Naive thymus-derived CD4-positive, alpha-beta T cell (primary cell): ENCODE data around the gene TRIM32. TPM values are rescaled to one million over a fixed set of nuclear protein-coding genes. Genes with fewer than 3 reads are reported as not detected.

Experiments used
- ATAC-seq: fragments of 150-1000 bp; cut with Tn5 transposase; 2 replicates; pipeline ENCODE4 v1.10.0; 2021; ENCODE audit warnings: mild to moderate bottlenecking, moderate library complexity
- CTCF ChIA-PET: fragments of 350-600 bp; sonication (Branson Sonifier 250); formaldehyde crosslinking; loops from one replicate; lab custom pipeline; 2021; ENCODE audit warnings: antibody characterized with exemption; lab: Charles Lee
- POLR2A ChIA-PET: fragments of 350-600 bp; sonication (Branson Sonifier 250); formaldehyde crosslinking; loops from one replicate; lab custom pipeline; 2021; ENCODE audit warnings: antibody characterized with exemption, inconsistent platforms; lab: Charles Lee
- DNase-seq, 9 donors: peaks; one replicate each; pipeline versions ENCODE4 v3.0.0 to v3.0.0-alpha.2; 2020 to 2022; ENCODE audit warnings: mixed read lengths in 1 of 9
- H3K27ac ChIP-seq: one replicate; pipeline ENCODE4 v1.7.0; 2013; ENCODE audit warnings: mild to moderate bottlenecking, low read depth, low read length, moderate library complexity
- H3K27me3 ChIP-seq, 2 donors: one replicate each; pipeline ENCODE4 v1.7.0; 2013; ENCODE audit warnings: low read length in 2 of 2, mild to moderate bottlenecking in 2 of 2, moderate library complexity in 2 of 2; ENCODE audit not compliant: control insufficient read depth in 2 of 2, insufficient read depth in 2 of 2
- H3K36me3 ChIP-seq, 3 experiments: 1 replicate in 2 of 3; 2 replicates in 1 of 3; pipeline ENCODE4 v1.7.0; 2013; ENCODE audit warnings: low read length in 3 of 3, mild to moderate bottlenecking in 3 of 3, moderate library complexity in 1 of 3; ENCODE audit not compliant: insufficient read depth in 3 of 3, control insufficient read depth in 2 of 3
- H3K4me1 ChIP-seq, 2 donors: one replicate each; pipeline ENCODE4 v1.7.0; 2013; ENCODE audit warnings: low read length in 2 of 2, mild to moderate bottlenecking in 2 of 2, moderate library complexity in 1 of 2; ENCODE audit not compliant: control insufficient read depth in 2 of 2, insufficient read depth in 2 of 2
- H3K4me3 ChIP-seq: 2 replicates; pipeline ENCODE4 v1.7.0; 2013; ENCODE audit warnings: mild to moderate bottlenecking, low read length
- H3K9me3 ChIP-seq, 3 experiments: 1 replicate in 2 of 3; 2 replicates in 1 of 3; pipeline ENCODE4 v1.7.0; 2013; ENCODE audit warnings: low read length in 3 of 3; ENCODE audit not compliant: control insufficient read depth in 2 of 3
- H3K27ac Mint-ChIP-seq, 9 donors: one replicate each; pipeline ENCODE4 v1.8.0; 2020 to 2022; ENCODE audit warnings: mixed read lengths in 9 of 9, mild to moderate bottlenecking in 8 of 9, moderate library complexity in 5 of 9, inconsistent platforms in 2 of 9
- H3K27me3 Mint-ChIP-seq, 5 donors: one replicate each; pipeline ENCODE4 v1.8.0; 2021 to 2022; ENCODE audit warnings: mixed read lengths in 5 of 5, mild to moderate bottlenecking in 1 of 5
- H3K36me3 Mint-ChIP-seq, 5 donors: one replicate each; pipeline ENCODE4 v1.8.0; 2020 to 2022; ENCODE audit warnings: mixed read lengths in 5 of 5, mild to moderate bottlenecking in 3 of 5, inconsistent platforms in 1 of 5
- H3K4me1 Mint-ChIP-seq, 7 donors: one replicate each; pipeline ENCODE4 v1.8.0; 2020 to 2022; ENCODE audit warnings: mixed read lengths in 7 of 7, mild to moderate bottlenecking in 3 of 7, inconsistent platforms in 1 of 7
- H3K4me3 Mint-ChIP-seq, 10 donors: one replicate each; pipeline ENCODE4 v1.8.0; 2020 to 2022; ENCODE audit warnings: mild to moderate bottlenecking in 10 of 10, mixed read lengths in 10 of 10, moderate library complexity in 6 of 10, inconsistent platforms in 2 of 10
- H3K9me3 Mint-ChIP-seq, 11 donors: one replicate each; pipeline ENCODE4 v1.8.0; 2020 to 2022; ENCODE audit warnings: mixed read lengths in 11 of 11, mild to moderate bottlenecking in 4 of 11, inconsistent platforms in 1 of 11, moderate library complexity in 1 of 11
- intact Hi-C, 2 donors: fragments of 100-400 bp; cut with micrococcal nuclease; formaldehyde crosslinking; loops; one replicate each; pipeline ENCODE4 v1.15.1; 2023
- polyA plus RNA-seq, 2 donors: library from polyadenylated mRNA; unstranded; fragments of 300-500 nt; fragmentation: Illumina TruSeq; gene quantifications; one replicate each; pipeline ENCODE4 v1.2.3, GENCODE V29; 2021
- total RNA-seq, 6 experiments: library from RNA in 5 of 6; stranded (reverse) in 5 of 6; gene quantifications; 1 replicate in 5 of 6; 2 replicates in 1 of 6; pipeline ENCODE4 v1.2.3 and lab custom pipeline; 2021 to 2026

Gene TRIM32
- total and polyA plus RNA-seq, 7 experiments from 2014 or later: 5.9 to 19.7 (median 16.8) TPM

- Histone ChIP-seq H3K4me1 (no peaks in the 10 kb centered on the region), H3K36me3 (peaks cover 0 to 26% (median 12%) of the 10 kb centered on the region in 3 experiments), H3K27ac (no peak overlapping the region), H3K9me3 (no peaks in the 10 kb centered on the region), H3K27me3 (no peaks in the 10 kb centered on the region), H3K4me3 (no peak overlapping the region)
- intact Hi-C loops: no loop called here
- Mint-ChIP-seq H3K9me3 (peaks cover 0 to 16% (median 4%) of the 10 kb centered on the region in 11 donors), H3K27ac (no peak overlapping the region), H3K4me3 (no peak overlapping the region), H3K4me1 (peaks cover 32 to 68% (median 58%) of the 10 kb centered on the region in 7 donors), H3K36me3 (peaks cover 19 to 62% (median 53%) of the 10 kb centered on the region in 5 donors), H3K27me3 (no peaks in the 10 kb centered on the region)
- DNase-seq (no peak), ATAC-seq (no peak)
- ChIA-PET POLR2A (no interaction called here), CTCF (no interaction called here)
Measured at GRCh38 chr9:116694785-116695291, 7.7 kb downstream of the TRIM32 start.

- CTCF ChIA-PET: interaction anchor here (0.5 kb wide), 1 partner anchor 42 kb away, joined by 3 read pairs; no protein-coding TSS in a partner anchor
Measured at GRCh38 chr9:116695438-116695837, 8.3 kb downstream of the TRIM32 start.

GRCh38 chr9:116697362-116697761 lies 10.3 kb downstream of the TRIM32 start:
- Histone ChIP-seq H3K36me3 (peaks cover 0 to 31% (median 12%) of the 10 kb centered on the region in 3 experiments), H3K4me1 (peaks cover 0 to 4% of the 10 kb centered on the region in 2 donors), H3K9me3 (no peaks in the 10 kb centered on the region), H3K27me3 (no peaks in the 10 kb centered on the region), H3K27ac (no peak overlapping the region), H3K4me3 (no peak overlapping the region)
- peaks cover 0 to 30% (median 8%) of the 10 kb centered on the region in 11 donors for H3K9me3 Mint-ChIP-seq
- ChIA-PET POLR2A (interaction anchor here (0.8 kb wide), 1 partner anchor 11 kb away, joined by 4 read pairs; the partner anchor contains the start of gene TRIM32), CTCF (no interaction called here)
- ATAC-seq: no peak
- peaks cover 29 to 84% (median 69%) of the 10 kb centered on the region in 5 donors for H3K36me3 Mint-ChIP-seq
- peaks cover 36 to 68% (median 47%) of the 10 kb centered on the region in 7 donors for H3K4me1 Mint-ChIP-seq
- intact Hi-C loops: no loop called here
- no peak overlapping the region for H3K27ac Mint-ChIP-seq
- no peak for DNase-seq
- no peaks in the 10 kb centered on the region for H3K27me3 Mint-ChIP-seq
- H3K4me3 Mint-ChIP-seq: no peak overlapping the region

More at GRCh38 chr9:116695438-116695837, 8.3 kb downstream of the TRIM32 start:
- intact Hi-C loops: no loop called here
- H3K36me3 ChIP-seq: peaks cover 0 to 30% (median 12%) of the 10 kb centered on the region in 3 experiments
- peaks cover 34 to 68% (median 55%) of the 10 kb centered on the region in 7 donors for H3K4me1 Mint-ChIP-seq
- POLR2A ChIA-PET: no interaction called here
- no peak for DNase-seq
- no peak overlapping the region for H3K27ac ChIP-seq
- H3K27me3 Mint-ChIP-seq: no peaks in the 10 kb centered on the region
- ATAC-seq: no peak
- peaks cover 0 to 22% (median 5%) of the 10 kb centered on the region in 11 donors for H3K9me3 Mint-ChIP-seq
- no peaks in the 10 kb centered on the region for H3K27me3 ChIP-seq
- H3K36me3 Mint-ChIP-seq: peaks cover 23 to 68% (median 59%) of the 10 kb centered on the region in 5 donors
- H3K4me1 ChIP-seq: no peaks in the 10 kb centered on the region
- H3K9me3 ChIP-seq: no peaks in the 10 kb centered on the region
- peak overlapping the region in 1 of 9 donors; percentile 25 for H3K27ac Mint-ChIP-seq
- no peak overlapping the region for H3K4me3 ChIP-seq
- H3K4me3 Mint-ChIP-seq: no peak overlapping the region

GRCh38 chr9:116697887-116698286 lies 10.8 kb downstream of the TRIM32 start:
- no peaks in the 10 kb centered on the region for H3K9me3 ChIP-seq
- no peaks in the 10 kb centered on the region for H3K27me3 Mint-ChIP-seq
- H3K27me3 ChIP-seq: no peaks in the 10 kb centered on the region
- peaks cover 0 to 31% (median 12%) of the 10 kb centered on the region in 3 experiments for H3K36me3 ChIP-seq
- H3K4me1 ChIP-seq: peaks cover 0 to 4% of the 10 kb centered on the region in 2 donors
- peaks cover 29 to 84% (median 74%) of the 10 kb centered on the region in 5 donors for H3K36me3 Mint-ChIP-seq
- intact Hi-C loops: no loop called here
- H3K4me1 Mint-ChIP-seq: peaks cover 31 to 66% (median 42%) of the 10 kb centered on the region in 7 donors
- H3K4me3 ChIP-seq: no peak overlapping the region
- H3K9me3 Mint-ChIP-seq: peaks cover 0 to 34% (median 9%) of the 10 kb centered on the region in 11 donors
- CTCF ChIA-PET: no interaction called here
- no peak overlapping the region for H3K27ac ChIP-seq
- no peak overlapping the region for H3K27ac Mint-ChIP-seq
- DNase-seq (no peak), ATAC-seq (no peak)
- POLR2A ChIA-PET: no interaction called here
- H3K4me3 Mint-ChIP-seq: no peak overlapping the region

- Mint-ChIP-seq H3K4me1 (peaks cover 26 to 49% (median 36%) of the 10 kb centered on the region in 7 donors), H3K36me3 (peaks cover 29 to 80% (median 67%) of the 10 kb centered on the region in 5 donors), H3K9me3 (peaks cover 0 to 30% (median 9%) of the 10 kb centered on the region in 11 donors), H3K27me3 (no peaks in the 10 kb centered on the region), H3K27ac (peak overlapping the region in 4 of 9 donors; percentile 33 to 89 (median 64)), H3K4me3 (peak overlapping the region in 1 of 10 donors; percentile 53)
- peaks cover 0 to 31% (median 12%) of the 10 kb centered on the region in 3 experiments for H3K36me3 ChIP-seq
- no peak for ATAC-seq
- H3K9me3 ChIP-seq: no peaks in the 10 kb centered on the region
- H3K4me1 ChIP-seq: peaks cover 0 to 4% of the 10 kb centered on the region in 2 donors
- no peak overlapping the region for H3K4me3 ChIP-seq
- no peak overlapping the region for H3K27ac ChIP-seq
- ChIA-PET CTCF (no interaction called here), POLR2A (no interaction called here)
- no peak for DNase-seq
- intact Hi-C loops: no loop called here
- no peaks in the 10 kb centered on the region for H3K27me3 ChIP-seq
Measured at GRCh38 chr9:116700279-116700678, 13.2 kb downstream of the TRIM32 start.

- CTCF ChIA-PET: no interaction called here
- Mint-ChIP-seq H3K4me3 (peak overlapping the region in 8 of 10 donors; percentile 2 to 53 (median 46)), H3K9me3 (peaks cover 0 to 37% (median 9%) of the 10 kb centered on the region in 11 donors), H3K27me3 (no peaks in the 10 kb centered on the region), H3K4me1 (peaks cover 20 to 40% (median 27%) of the 10 kb centered on the region in 7 donors), H3K27ac (peak overlapping the region; percentile 26 to 89 (median 65)), H3K36me3 (peaks cover 29 to 74% (median 63%) of the 10 kb centered on the region in 5 donors)
- H3K36me3 ChIP-seq: peaks cover 0 to 31% (median 12%) of the 10 kb centered on the region in 3 experiments
- ATAC-seq (no peak), DNase-seq (no peak)
- H3K27ac ChIP-seq: no peak overlapping the region
- H3K4me1 ChIP-seq: peaks cover 0 to 4% of the 10 kb centered on the region in 2 donors
- H3K27me3 ChIP-seq: no peaks in the 10 kb centered on the region
- no peaks in the 10 kb centered on the region for H3K9me3 ChIP-seq
- intact Hi-C loops: no loop called here
- no peak overlapping the region for H3K4me3 ChIP-seq
- POLR2A ChIA-PET: no interaction called here
Measured at GRCh38 chr9:116700882-116701865, 14.1 kb downstream of the TRIM32 start.
